GM20000 (cell line): ENCODE results near the gene TMEM255B.

Experiments
- DNase-seq: peaks from one replicate; pipeline ENCODE4 v3.0.0; 2012; ENCODE audit warnings: low spot score
- CTCF ChIP-seq: IDR thresholded peaks from 2 replicates; pipeline ENCODE4 v1.5.1; 2012; ENCODE audit warnings: mild to moderate bottlenecking, control low read depth; ENCODE audit errors: extremely low read depth, missing control alignments

The TMEM255B gene

GRCh38 chr13:113845723-113846635 is 87.0 kb downstream of the TMEM255B start:
- TF ChIP-seq CTCF: no peak
- DNase-seq: no peak

GRCh38 chr13:113846636-113847318 is 87.8 kb downstream of the TMEM255B start:
- DNase-seq: no peak
- TF ChIP-seq CTCF: no peak

- DNase-seq: no peak
- TF ChIP-seq CTCF: no peak
Measured at GRCh38 chr13:113848020-113848419, 89.0 kb downstream of the TMEM255B start.

- DNase-seq: no peak
- TF ChIP-seq CTCF: no peak
Measured at GRCh38 chr13:113848431-113849260, 89.6 kb downstream of the TMEM255B start.

- no peak for DNase-seq
Measured at GRCh38 chr13:113849546-113849945, 90.5 kb downstream of the TMEM255B start.

GRCh38 chr13:113849981-113850721 is 91.1 kb downstream of the TMEM255B start:
- no peak for TF ChIP-seq CTCF
- no peak for DNase-seq

More at GRCh38 chr13:113849546-113849945, 90.5 kb downstream of the TMEM255B start:
- no peak for TF ChIP-seq CTCF
